NCI-H2107 treated with DMSO at 0.1 percent for 48 hours (cell line): ENCODE measurements around the gene DENND4C.
"Not testable (repeated sequence)": the region's sequence is repeated elsewhere in the genome, so short reads cannot be mapped to it uniquely, and the experiment has no call there.

Experiments
- DNase-seq: peaks from one replicate; lab custom pipeline; 2025; ENCODE audit not compliant: unreplicated experiment; lab: John Stamatoyannopoulos, UW

DENND4C gene

GRCh38 chr9:19223724-19224123, 6.8 kb upstream of the DENND4C start:
- no peak for DNase-seq

DNA sequence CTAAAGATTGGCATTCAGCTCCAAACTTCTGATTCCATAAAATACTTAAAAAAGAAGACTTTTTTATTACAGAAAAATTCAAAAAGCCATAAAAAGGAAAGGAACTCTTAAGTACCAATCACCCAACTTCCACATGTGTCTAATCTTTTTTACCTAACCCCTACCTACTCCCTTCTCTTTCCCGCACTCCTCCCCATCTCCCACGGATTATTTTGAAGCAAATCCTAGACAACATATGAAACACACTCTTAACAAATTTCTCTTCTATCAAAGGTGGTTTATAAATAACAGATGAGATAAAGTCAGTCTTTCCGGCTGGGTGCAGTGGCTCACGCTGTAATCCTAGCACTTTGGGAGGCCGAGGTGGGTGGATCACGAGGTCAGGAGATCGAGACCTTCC, 5.9 kb upstream of the DENND4C start:
- no peak for DNase-seq

DNA sequence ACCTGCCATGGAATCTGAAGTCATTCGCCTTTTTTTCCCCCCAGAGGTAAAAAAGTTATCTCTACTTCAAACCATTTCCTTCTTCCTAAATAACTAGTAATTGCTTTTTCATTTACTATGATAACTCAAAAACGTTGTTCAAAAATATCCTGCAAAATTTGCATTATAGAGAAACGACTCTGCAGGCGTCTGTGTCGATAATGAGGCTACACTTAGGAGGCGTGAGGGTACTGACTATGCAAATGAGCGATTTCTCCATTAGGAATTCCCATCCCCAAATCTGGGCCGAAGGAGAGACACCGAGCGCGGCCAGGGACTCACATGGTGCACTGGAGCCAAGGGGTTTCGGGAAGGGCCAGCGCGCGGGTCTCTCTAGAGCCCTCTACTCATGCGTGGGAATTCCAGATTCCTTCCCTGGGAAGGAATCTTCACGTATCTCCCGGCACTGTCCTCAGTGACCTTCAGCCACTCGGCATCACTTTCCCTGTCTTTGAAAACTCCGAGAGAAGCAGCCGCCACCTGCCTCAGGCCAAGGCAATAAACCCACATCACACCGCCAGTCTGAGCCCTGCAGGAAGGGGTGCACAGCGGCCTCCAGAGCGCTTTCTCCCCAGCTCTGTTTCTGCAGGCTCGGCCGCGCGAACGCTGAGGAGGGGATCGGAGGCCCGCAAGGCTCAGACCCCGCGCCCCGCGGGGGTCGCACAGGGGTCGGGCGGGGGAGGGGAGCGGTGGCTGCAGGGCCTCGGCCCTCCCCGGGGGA, 718 bp upstream of the DENND4C start:
- DNase-seq, result peak; percentile 53

DNA sequence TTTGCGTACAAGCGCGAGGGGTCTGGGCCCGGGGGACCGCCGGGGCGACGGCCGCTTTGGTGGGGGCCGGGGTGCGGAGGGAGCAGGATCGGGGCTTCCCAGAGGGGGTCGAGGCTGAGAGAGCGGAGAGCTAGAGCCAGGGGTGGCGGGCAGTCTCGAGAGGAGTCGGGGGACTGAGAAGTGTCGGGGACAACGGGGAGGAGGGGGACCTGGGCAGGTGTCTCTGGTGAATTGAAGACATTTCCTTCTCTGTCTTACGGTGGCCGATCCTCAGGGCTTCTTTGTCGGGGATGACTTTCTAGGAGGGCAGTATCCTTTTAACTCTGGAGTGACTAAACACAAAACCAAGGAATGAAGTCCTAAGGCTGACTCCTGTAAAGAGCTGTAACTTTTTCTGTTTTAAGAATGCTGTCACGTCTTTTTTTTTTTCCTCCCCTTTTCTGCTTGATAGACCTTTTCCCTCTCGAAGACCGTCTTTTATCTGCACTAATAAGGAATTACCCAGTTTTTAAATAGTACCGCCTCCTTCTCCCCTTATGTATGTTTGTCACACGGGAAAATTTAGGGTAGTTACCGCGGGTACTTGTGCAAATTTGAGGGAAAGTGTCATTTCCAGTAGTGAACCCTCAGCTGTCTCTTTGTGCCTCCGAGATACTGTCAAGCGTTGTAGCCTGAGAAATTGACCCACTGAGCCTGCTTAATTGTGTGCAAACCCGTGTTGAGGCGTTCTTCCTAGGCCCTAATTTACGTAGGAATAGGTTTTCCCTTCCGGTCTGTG, 822 bp downstream of the DENND4C start:
- no peak for DNase-seq

- DNase-seq, result peak; percentile 53
Measured at GRCh38 chr9:19231904-19232822, 1.7 kb downstream of the DENND4C start.

DNA sequence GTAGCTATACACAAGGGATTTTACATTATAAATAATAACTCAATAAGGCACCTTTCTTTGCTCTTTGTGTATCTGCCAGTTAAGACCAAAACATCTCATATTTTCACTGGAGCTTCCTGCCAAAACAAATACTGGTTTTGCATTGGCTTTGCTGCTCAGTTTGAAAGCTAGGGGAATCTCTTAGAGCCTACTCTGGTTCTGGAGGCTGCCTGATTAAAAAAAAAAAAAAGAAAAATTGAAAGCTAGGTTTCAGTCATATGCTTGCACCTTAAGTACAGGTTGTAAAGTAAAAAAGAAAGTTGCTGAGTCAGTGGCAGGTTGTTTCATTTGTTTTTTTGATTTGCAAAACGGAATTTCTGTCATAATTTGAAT, 2.3 kb downstream of the DENND4C start:
- DNase-seq, result peak; percentile 43

DNA sequence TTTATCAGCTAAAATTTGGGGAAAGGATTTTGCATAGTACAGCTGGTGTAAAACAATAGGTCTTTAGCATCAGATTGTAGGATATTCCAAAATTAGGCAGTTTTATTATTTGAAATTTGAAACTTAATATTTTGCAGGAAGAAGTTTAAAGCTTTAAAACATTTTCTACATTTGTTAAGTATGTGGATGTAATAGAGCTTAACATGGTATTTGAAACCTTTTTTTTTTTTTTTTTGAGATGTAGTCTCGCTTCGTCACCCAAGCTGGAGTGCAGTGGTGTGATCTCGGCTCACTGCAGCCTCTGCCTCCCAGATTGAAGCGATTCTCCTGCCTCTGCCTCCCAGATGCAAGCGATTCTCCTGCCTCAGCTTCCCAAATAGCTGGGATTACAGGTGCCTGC, 2.9 kb downstream of the DENND4C start:
- no peak for DNase-seq

- no peak for DNase-seq
Measured at GRCh38 chr9:19239955-19240354, 9.5 kb downstream of the DENND4C start.

- DNase-seq, result no peak
Measured at GRCh38 chr9:19241728-19242127, 11.2 kb downstream of the DENND4C start.

- DNase-seq, result no peak
Measured at GRCh38 chr9:19243366-19244033, 13.0 kb downstream of the DENND4C start.

DNA sequence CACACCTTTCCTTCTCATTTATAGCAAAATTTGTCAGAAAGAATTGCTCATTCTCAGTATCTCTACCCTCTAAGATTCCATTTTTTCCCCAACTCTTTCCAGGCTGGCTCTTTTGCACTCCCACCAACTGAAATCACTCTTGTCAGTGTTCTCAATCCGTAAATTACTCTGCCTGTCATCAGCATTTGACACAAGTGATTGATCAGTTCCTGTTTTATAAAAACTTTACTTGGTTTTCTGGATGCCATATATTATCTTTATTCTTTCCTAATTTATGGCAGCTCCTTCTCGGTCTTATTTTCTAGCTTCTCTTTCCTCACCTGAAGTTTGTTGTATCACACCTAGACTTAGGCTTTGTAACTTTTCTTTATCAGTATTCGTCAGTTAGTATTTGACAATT, 16.4 kb downstream of the DENND4C start:
- no peak for DNase-seq

- DNase-seq, result no peak
Measured at GRCh38 chr9:19247420-19247819, 16.9 kb downstream of the DENND4C start.

DNA sequence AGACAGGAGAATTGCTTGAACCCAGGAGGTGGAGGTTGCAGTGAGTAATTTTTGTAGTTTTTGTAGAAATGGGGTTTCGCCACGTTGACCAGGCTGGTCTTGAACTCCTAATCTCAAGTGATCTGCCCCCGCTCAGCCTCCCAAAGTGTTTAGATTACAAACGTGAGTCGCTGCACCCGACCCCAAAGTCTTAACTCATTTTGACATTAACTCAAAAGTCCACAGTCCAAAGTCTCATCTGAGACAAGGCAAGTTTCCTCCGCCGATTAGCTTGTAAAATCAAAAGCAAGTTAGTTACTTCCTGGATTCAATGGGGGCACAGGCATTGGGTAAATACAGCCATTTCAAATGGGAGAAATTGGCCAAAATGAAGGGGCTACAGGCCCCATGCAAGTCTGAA, 19.9 kb downstream of the DENND4C start:
- DNase-seq, result not testable (repeated sequence)

GRCh38 chr9:19251203-19251602, 20.7 kb downstream of the DENND4C start:
- DNase-seq, result not testable (repeated sequence)

DNA sequence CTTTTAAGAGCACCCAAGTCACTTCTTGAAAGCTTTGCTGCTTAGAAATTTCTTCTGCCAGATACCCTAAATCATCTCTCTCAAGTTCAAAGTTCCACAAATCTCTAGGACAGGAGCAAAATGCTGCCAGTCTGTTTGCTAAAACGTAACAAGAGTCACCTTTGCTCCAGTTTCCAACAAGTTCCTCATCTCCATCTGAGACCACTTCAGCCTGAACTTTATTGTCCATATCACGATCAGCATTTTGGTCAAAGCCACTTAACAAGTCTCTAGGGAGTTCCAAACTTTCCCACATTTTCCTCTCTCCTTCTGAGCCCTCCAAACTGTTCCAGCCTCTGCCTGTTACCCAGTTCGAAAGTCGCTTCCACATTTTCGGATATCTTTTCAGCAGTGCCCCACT, 21.1 kb downstream of the DENND4C start:
- DNase-seq, result not testable (repeated sequence)

- no peak for DNase-seq
Measured at GRCh38 chr9:19252174-19252884, 21.8 kb downstream of the DENND4C start.

- DNase-seq, result no peak
Measured at GRCh38 chr9:19252885-19253219, 22.4 kb downstream of the DENND4C start.

DNA sequence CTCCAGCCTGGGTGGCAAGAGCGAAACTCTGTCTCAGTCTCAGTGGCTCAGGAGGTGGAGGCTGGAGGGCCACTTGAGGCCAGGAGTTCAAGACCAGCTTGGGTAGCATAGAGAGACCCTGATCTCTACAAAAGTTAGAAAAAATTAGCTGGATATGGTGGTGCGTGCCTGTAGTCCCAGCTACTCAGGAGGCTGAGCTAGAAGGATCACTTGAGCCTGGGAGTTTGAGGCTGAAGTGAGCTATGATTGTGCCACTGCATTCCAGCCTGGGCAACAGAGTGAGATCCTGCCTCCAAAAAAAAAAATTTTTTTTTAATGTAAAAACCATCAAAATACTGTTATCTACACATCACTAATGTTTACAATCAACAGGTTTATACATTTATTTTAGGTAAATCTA, 24.6 kb downstream of the DENND4C start:
- no peak for DNase-seq

- no peak for DNase-seq
Measured at GRCh38 chr9:19255821-19256220, 25.3 kb downstream of the DENND4C start.

- DNase-seq, result not testable (repeated sequence)
Measured at GRCh38 chr9:19259665-19260255, 29.3 kb downstream of the DENND4C start.
